GM10266 (cell line): Measurements from ENCODE around the gene IRAK3.

Experiments
- DNase-seq: peaks from one replicate; pipeline ENCODE4 v3.0.0; 2012; ENCODE audit errors: extremely low spot score
- TF ChIP-seq, protein P1 (sequence below): IDR thresholded peaks from 2 replicates; pipeline ENCODE4 v1.5.1; 2012; ENCODE audit warnings: mild to moderate bottlenecking, low read depth; ENCODE audit not compliant: control insufficient read depth, insufficient read depth; ENCODE audit errors: missing control alignments

The IRAK3 gene

DNA sequence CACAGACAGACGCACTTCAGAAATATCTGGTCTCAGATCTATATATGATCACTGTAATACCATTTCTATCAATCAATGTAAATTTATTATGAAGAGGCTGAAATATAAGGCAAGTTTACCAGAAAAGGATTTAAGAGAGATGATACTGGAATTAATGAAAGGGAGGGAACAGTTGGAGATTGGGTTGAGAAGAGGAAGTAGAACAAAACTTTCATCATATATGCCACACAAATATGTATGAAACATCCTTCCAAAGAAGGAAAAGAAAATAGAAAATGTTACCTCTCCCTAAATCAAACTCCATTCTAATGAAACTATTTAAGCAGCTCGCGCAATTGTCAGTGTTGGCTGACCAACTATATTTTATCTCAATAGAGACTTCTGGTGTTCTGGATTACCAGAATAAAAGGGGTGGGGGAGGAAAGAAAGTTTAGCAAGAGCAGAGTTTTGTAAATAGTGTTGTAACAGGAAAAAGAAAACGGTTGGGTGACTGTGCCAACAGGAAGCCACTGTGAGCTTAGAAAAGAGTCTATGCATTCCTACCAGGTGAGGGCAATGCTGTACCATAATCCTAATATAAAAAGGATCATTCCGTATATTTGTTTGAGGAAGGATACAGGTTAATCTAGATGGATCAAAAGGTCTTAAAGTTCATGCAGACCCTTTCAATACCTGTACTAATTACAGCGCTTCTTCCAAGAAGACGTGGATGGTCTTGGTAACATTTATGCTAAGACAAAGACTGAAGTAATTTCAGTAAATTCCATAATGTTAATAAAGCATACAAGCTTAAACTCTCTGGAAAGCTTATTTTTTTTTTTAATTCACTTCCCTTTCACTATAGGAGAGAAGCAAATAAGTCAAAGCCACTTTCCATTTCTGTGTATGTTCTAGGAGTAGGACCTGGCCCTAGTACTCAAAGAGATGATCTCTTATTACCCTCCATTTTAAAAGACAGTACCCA, 43.9 kb upstream of the IRAK3 start:
- TF ChIP-seq, protein P1, sequence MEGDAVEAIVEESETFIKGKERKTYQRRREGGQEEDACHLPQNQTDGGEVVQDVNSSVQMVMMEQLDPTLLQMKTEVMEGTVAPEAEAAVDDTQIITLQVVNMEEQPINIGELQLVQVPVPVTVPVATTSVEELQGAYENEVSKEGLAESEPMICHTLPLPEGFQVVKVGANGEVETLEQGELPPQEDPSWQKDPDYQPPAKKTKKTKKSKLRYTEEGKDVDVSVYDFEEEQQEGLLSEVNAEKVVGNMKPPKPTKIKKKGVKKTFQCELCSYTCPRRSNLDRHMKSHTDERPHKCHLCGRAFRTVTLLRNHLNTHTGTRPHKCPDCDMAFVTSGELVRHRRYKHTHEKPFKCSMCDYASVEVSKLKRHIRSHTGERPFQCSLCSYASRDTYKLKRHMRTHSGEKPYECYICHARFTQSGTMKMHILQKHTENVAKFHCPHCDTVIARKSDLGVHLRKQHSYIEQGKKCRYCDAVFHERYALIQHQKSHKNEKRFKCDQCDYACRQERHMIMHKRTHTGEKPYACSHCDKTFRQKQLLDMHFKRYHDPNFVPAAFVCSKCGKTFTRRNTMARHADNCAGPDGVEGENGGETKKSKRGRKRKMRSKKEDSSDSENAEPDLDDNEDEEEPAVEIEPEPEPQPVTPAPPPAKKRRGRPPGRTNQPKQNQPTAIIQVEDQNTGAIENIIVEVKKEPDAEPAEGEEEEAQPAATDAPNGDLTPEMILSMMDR, result no peak
- no peak for DNase-seq

DNA sequence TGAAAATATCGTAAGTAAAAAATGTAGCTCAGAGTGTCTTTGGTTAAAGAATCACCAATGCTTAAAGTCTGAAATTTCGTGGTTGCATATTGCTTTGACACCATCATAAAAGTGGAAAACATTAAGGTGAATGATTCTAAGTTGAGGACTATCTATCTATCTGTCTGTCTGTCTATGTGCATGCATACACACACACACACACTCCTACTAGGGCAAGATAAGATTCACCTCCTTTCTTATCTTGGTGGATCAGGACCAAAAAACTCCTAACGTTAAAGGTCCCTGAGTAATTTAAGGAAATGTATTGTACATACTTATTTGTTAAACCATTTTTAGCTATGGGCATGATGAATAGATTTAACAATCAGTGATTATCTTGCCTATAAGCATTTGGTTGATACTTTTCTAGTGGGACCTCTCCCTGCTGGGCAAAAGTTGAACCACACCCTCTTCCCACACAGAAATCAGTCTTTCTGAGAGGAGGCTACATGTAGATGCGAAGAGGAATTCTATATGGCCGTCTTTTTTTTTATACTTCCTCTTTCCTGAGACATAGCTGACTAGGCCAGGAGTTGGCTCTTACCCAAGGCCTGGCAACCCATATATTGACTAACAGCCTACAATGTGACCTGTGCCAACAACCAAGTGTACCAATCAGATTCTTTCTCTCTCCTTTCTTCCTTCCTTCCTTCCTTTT, 39.2 kb upstream of the IRAK3 start:
- DNase-seq, result no peak
- TF ChIP-seq, protein P1, result no peak

DNA sequence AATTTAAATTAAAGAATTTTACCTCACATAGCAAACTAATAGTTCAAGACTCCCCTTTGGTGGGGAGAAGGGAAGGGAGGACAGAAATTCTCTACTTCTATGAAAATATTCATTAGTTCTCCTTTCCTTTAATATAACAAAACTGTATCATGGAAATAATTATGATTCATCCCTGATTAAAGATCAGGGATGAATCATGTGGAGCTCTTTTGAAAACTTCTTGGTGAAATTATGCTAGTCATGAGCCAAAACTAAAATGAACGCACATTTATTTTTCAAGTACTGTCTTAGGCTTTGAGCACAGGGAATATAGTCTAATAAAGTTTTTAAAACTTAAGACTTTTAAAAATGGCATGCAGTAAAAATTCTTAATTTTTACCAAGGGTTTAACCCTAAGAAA, 36.3 kb upstream of the IRAK3 start:
- no peak for DNase-seq
- TF ChIP-seq, protein P1, result no peak

DNA sequence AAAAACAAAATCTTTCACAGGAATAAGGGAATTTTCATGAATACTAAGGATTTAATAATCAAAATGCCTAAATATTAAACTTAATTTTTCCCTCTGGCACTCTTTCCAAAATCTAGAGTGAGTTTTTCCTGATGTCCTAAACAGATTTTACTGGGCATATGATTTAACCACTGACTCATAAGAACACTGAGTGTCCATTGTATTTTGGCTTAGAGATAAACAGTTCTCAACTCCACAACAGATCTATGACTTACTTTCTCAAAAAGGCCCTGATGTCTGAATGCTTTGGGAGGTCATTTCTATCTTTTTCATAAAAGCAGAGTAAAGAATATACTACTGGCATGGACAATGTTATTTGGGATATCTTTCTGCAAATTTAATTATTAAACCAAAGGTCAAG, 34.2 kb upstream of the IRAK3 start:
- no peak for DNase-seq
- TF ChIP-seq, protein P1, result no peak

DNA sequence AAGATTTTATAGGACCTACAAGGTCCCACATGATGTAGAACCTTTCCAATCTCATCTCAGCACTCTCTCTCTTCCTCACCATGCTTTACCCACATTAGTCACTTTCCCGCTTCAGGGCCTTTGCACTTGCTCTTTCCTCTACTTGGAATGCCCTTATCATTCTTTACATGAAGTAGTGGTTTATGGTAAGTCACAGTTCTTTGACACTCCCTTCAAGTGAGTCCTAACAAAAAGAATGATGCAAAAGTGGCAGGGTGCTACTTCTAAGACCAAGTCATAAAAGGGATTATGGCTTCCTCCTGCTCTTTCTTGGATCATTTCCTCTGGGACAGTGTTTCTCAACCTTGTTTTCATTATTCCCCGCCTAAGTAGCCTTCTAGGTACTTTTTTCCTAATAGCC, 32.4 kb upstream of the IRAK3 start:
- DNase-seq, result no peak
- TF ChIP-seq, protein P1, result no peak

DNA sequence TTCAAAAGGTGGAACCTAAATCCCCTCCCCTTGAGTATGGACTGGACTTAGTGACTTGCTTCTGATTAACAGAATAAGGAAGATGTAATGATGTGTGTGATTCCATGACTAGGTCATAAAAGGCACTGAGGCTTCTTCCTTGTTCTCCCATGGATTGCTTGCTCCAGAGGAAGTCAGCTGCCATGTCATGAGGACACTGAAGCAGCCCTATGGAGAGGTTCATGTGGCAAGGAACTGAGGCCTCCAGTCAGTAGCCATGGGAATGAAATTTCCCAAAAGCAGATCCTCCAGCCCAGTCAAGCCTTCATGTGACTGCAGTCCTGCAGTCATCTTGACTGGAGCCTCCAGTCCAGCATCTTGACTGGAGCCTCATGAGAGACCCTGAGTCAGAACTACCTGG, 29.9 kb upstream of the IRAK3 start:
- no peak for DNase-seq
- TF ChIP-seq, protein P1, result no peak

DNA sequence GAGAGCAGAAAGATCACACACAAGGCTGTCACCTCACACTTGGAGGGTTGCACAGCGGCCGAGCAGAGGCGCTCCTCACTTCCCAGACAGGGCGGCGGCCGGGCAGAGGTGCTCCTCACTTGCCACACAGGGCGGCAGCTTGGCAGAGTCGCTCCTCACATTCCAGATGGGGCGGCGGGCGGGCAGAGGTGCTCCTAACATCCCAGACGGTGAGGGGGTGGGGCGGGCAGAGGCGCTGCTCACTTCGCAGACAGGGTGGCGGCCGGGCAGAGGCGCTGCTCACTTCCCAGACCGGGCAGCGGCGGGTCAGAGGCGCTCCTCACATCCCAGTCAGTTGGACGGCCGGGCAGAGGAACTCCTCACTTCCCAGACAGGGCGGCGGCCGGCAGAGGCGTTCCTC, 28.3 kb upstream of the IRAK3 start:
- TF ChIP-seq, protein P1, result no peak

More for the DNA sequence above, 28.3 kb upstream of the IRAK3 start:
- DNase-seq, result no peak
